K562 (cell line): ENCODE results near the gene TMA7B. TPM values are rescaled to one million over a fixed set of nuclear protein-coding genes. Genes with fewer than 3 reads are reported as not detected.

Source experiments
- ATAC-seq: fragments of 200-7000 bp; cut with Tn5 transposase; 3 replicates; pipeline ENCODE4 v1.9.1; 2020; ENCODE audit warnings: moderate library complexity
- BruUV-seq: library from RNA; stranded (reverse); fragments of 400-500 nt; replicated peaks from 2 replicates; lab custom pipeline; 2021; lab: Mats Ljungman, UMichigan
- CTCF ChIA-PET: fragments of 300-600 bp; formaldehyde crosslinking; extraction: SDS; loops from one replicate; lab custom pipeline; 2021; ENCODE audit warnings: low intra/inter-chr PET ratio; lab: Yijun Ruan, JAX
- POLR2A ChIA-PET: fragments of 300-600, 350-650 bp; sonication (Branson Sonifier 250); formaldehyde crosslinking; extraction: SDS; loops from one replicate; lab custom pipeline; 2021; ENCODE audit warnings: antibody characterized with exemption, inconsistent platforms; lab: Yijun Ruan, JAX
- DNase-seq, 4 experiments: peaks; one replicate each; pipeline versions ENCODE4 v3.0.0 to v3.0.0-alpha.2; 2011 to 2018; ENCODE audit warnings: low spot score in 3 of 4, mixed read lengths in 3 of 4; ENCODE audit errors: extremely low read depth in 1 of 4
- FAIRE-seq: peaks from 2 replicates; lab custom pipeline; 2011; peaks lifted over from hg19 to GRCh38; lab: Jason Lieb, UNC
- H2AFZ ChIP-seq: 2 replicates; pipeline ENCODE4 v1.6.0; 2011; ENCODE audit warnings: low read depth, low read length, control low read depth, inconsistent platforms
- H3K27ac ChIP-seq: fragments of 200-600 bp; 3 replicates; pipeline ENCODE4 v1.8.0; 2011; ENCODE audit warnings: low read depth, mild to moderate bottlenecking, control low read depth, inconsistent platforms, low read length, moderate library complexity, mixed read lengths; ENCODE audit errors: extremely low read depth
- H3K27me3 ChIP-seq, 2 experiments: fragments of 300-600 bp in 1 of 2; 2 replicates in 1 of 2; 3 replicates in 1 of 2; pipeline versions ENCODE4 v1.6.0 to v1.8.0; 2011; ENCODE audit warnings: inconsistent platforms in 2 of 2, low read length in 2 of 2, mild to moderate bottlenecking in 1 of 2, mixed read lengths in 1 of 2, moderate library complexity in 1 of 2; ENCODE audit not compliant: control insufficient read depth in 2 of 2, insufficient read depth in 2 of 2
- H3K36me3 ChIP-seq: fragments of 300-600 bp; 3 replicates; pipeline ENCODE4 v1.8.0; 2011; ENCODE audit warnings: mild to moderate bottlenecking, low read length, inconsistent platforms; ENCODE audit not compliant: control insufficient read depth, insufficient read depth
- H3K4me1 ChIP-seq, 2 experiments: fragments of 200-600 bp in 1 of 2; replicated peaks in 1 of 2; 2 replicates in 1 of 2; 3 replicates in 1 of 2; pipeline versions ENCODE4 v1.5.1 to v1.8.0; 2011; ENCODE audit warnings: inconsistent platforms in 2 of 2, low read length in 2 of 2, mild to moderate bottlenecking in 1 of 2, mixed read lengths in 1 of 2, moderate library complexity in 1 of 2; ENCODE audit not compliant: control insufficient read depth in 2 of 2, insufficient read depth in 2 of 2
- H3K4me2 ChIP-seq: 2 replicates; pipeline ENCODE4 v1.6.1; 2011; ENCODE audit warnings: low read length, control low read depth, inconsistent platforms, mixed read lengths; ENCODE audit not compliant: insufficient read depth
- H3K4me3 ChIP-seq: fragments of 200-600 bp; sonication (generic), shearing (Covaris generic); 2 replicates; pipeline ENCODE4 v1.5.1; 2016; ENCODE audit warnings: control low read depth, inconsistent platforms
- H3K79me2 ChIP-seq: fragments of 200-600 bp; 3 replicates; pipeline ENCODE4 v1.8.0; 2011; ENCODE audit warnings: low read length, inconsistent platforms; ENCODE audit not compliant: control insufficient read depth, insufficient read depth
- H3K9ac ChIP-seq, 2 experiments: 2 replicates each; pipeline versions ENCODE4 v1.6.0 to v1.6.1; 2011; ENCODE audit warnings: low read depth in 2 of 2, low read length in 2 of 2, control low read depth in 1 of 2, inconsistent platforms in 1 of 2, mild to moderate bottlenecking in 1 of 2, mixed read lengths in 1 of 2; ENCODE audit not compliant: insufficient read depth in 1 of 2
- H3K9me1 ChIP-seq: one replicate; pipeline ENCODE4 v1.6.0; 2011; ENCODE audit warnings: inconsistent platforms, mild to moderate bottlenecking, low read length, moderate library complexity; ENCODE audit not compliant: control insufficient read depth, insufficient read depth
- H3K9me3 ChIP-seq: replicated peaks from 2 replicates; pipeline ENCODE4 v1.5.1; 2011; ENCODE audit warnings: low read depth, low read length, inconsistent platforms; ENCODE audit not compliant: control insufficient read depth, insufficient read depth
- H4K20me1 ChIP-seq: replicated peaks from 2 replicates; pipeline ENCODE4 v1.6.1; 2011; ENCODE audit warnings: low read length, inconsistent platforms, mixed read lengths; ENCODE audit not compliant: control insufficient read depth, insufficient read depth
- FOXK2 ChIP-seq, 2 experiments: fragments of 450-650 bp; IDR thresholded peaks in 1 of 2; conservative IDR thresholded peaks in 1 of 2; 2 replicates each; pipeline ENCODE4 v1.6.1; 2016; ENCODE audit warnings: low read depth in 2 of 2, mild to moderate bottlenecking in 1 of 2
- KLF1 ChIP-seq: fragments of 450-650 bp; IDR thresholded peaks from 2 replicates; pipeline ENCODE4 v1.6.1; 2016; ENCODE audit warnings: missing genetic modification characterization, missing compliant biosample characterization
- MEIS2 ChIP-seq: fragments of 450-650 bp; IDR thresholded peaks from 2 replicates; pipeline ENCODE4 v1.6.1; 2014; ENCODE audit warnings: mild to moderate bottlenecking; ENCODE audit not compliant: partially characterized antibody
- TCF7L2 ChIP-seq: fragments of 150-350 bp; IDR thresholded peaks from 2 replicates; pipeline ENCODE4 v1.6.1; 2016; ENCODE audit warnings: low read depth, mild to moderate bottlenecking, low read length, moderate library complexity
- ZNF12 ChIP-seq: sonication (generic); formaldehyde crosslinking; IDR thresholded peaks from 2 replicates; pipeline ENCODE4 v1.4.0; 2020; ENCODE audit warnings: mild to moderate bottlenecking, missing genetic modification reagents
- ZNF586 ChIP-seq: fragments of 450-650 bp; formaldehyde crosslinking; conservative IDR thresholded peaks from 2 replicates; pipeline ENCODE4 v1.4.0; 2020; ENCODE audit warnings: mild to moderate bottlenecking, moderate library complexity
- WGBS: fragments of 100-300 bp; shearing (Covaris generic); methylation state at CpG from one replicate; pipeline ENCODE4 v1.1.6; 2016; ENCODE audit warnings: low coverage, mixed read lengths; ENCODE audit not compliant: insufficient coverage; ENCODE audit errors: missing lambda C conversion rate; 5-methylcytosine and 5-hydroxymethylcytosine counted together
- in situ Hi-C: fragments of 300-500 bp; cut with MboI; formaldehyde crosslinking; loops from 4 replicates; pipeline ENCODE4 v1.15.0; 2018; ENCODE audit warnings: inconsistent platforms, mixed read lengths
- intact Hi-C: fragments of 100-400 bp; cut with micrococcal nuclease; formaldehyde crosslinking; loops from 2 replicates; pipeline ENCODE4 v1.14.2; 2022
- polyA plus RNA-seq, 8 experiments: library from polyadenylated mRNA; depleted of rRNA in 4 of 8; stranded (reverse) in 5 of 8; unstranded in 3 of 8; fragments of >200 nt; fragmentation: Nextera tagmentation in 2 of 8; fragmentation: Illumina TruSeq in 1 of 8; extraction: Ambion mirVana in 2 of 8; extraction: Trizol in 1 of 8; gene quantifications; 2 replicates each; pipeline versions ENCODE4 v1.2.1 to v1.2.3, GENCODE V29; 2011 to 2014; ENCODE audit warnings: inconsistent platforms in 1 of 8, missing spikeins in 1 of 8
- total RNA-seq, 7 experiments: library from RNA; depleted of rRNA in 6 of 7; stranded (reverse); fragments of >200 nt in 6 of 7; fragmentation: Illumina TruSeq in 2 of 7; extraction: Trizol in 2 of 7; gene quantifications; 2 replicates each; pipeline versions ENCODE4 v1.2.1 to v1.2.3, GENCODE V29; 2011 to 2021; ENCODE audit warnings: low replicate concordance in 1 of 7
- TF ChIP-seq, protein P1 (sequence below), 3 experiments: IDR thresholded peaks in 2 of 3; conservative IDR thresholded peaks in 1 of 3; 2 replicates each; pipeline ENCODE4 v1.5.1; 2011 to 2012; ENCODE audit warnings: low read length in 3 of 3, mild to moderate bottlenecking in 3 of 3, control low read depth in 2 of 3, improper control_type of control experiment in 1 of 3, inconsistent platforms in 1 of 3, low read depth in 1 of 3, mixed read lengths in 1 of 3, moderate library complexity in 1 of 3; ENCODE audit not compliant: insufficient read depth in 2 of 3
- TF ChIP-seq, protein P2 (sequence below): fragments of 450-650 bp; IDR thresholded peaks from 2 replicates; pipeline ENCODE4 v1.6.1; 2017; ENCODE audit warnings: antibody characterized with exemption, mild to moderate bottlenecking
- TF ChIP-seq, protein P3 (sequence below): sonication (generic); formaldehyde crosslinking; IDR thresholded peaks from 2 replicates; pipeline ENCODE4 v1.8.1; 2023; ENCODE audit warnings: mild to moderate bottlenecking, missing genetic modification reagents

Gene TMA7B
- total and polyA plus RNA-seq, 9 of the 15 experiments (the other 6 are each of a cell fraction or from before 2014, with no cell fraction given) = 5.6 to 14.2 (median 11.8) TPM

DNA sequence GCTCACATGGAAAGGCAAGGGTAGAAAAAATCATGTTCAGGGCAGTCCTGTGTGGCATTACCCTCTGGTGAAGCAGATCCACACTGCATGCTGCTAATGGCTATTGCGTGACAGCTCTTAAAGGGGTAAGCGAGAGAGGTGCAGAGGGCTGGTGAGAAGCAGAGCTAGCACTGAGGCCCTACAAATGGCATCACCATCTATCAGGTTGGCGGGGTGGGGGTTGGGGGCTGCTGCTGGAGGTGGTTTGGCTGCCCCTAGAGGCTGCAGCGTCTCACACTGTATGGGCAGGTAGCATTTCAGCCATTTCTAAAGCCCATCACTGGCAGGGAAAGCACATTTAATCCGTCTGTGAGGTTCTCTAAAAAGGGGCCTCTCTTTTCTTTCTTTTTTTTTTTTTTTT is 16.9 kb upstream of the TMA7B start:
- no peaks in the 10 kb centered on the region for H3K9me1 ChIP-seq
- H3K4me3 ChIP-seq = no peak overlapping the region
- H3K79me2 ChIP-seq = peaks cover 47% of the 10 kb centered on the region
- 0 out of 2 replicates have a peak overlapping the region, but pooled peaks have one; percentile 67 for H2AFZ ChIP-seq
- DNase-seq (peak in 2 of 4 experiments; percentile 26 to 28), FAIRE-seq (no peak), ATAC-seq (peak; percentile 30; the same call in 2 of the 3 replicates)
- H3K9ac ChIP-seq = peak overlapping the region in 1 of 2 experiments; percentile 23; a peak in 1 of 4 replicates
- peak overlapping the region; percentile 28; the same call in 2 of the 3 replicates for H3K27ac ChIP-seq
- ChIA-PET POLR2A (interaction anchor here (0.8 to 2.1 kb wide), 5 partner anchors 10 to 255 kb away, joined by 3 to 7 read pairs (median 5); no protein-coding TSS in a partner anchor), CTCF (no interaction called here)
- H3K36me3 ChIP-seq = no peaks in the 10 kb centered on the region; the same call in 2 of the 3 replicates
- in situ Hi-C loops (no loop called here), intact Hi-C loops (no loop called here)
- BruUV-seq = no TSS peak
- no peaks in the 10 kb centered on the region for H4K20me1 ChIP-seq
- no peaks in the 10 kb centered on the region for H3K9me3 ChIP-seq
- peaks cover 16 to 47% of the 10 kb centered on the region in 2 experiments for H3K4me1 ChIP-seq
- 74% methylated on average over 5 of the region's 5 CpGs for WGBS
- no peak overlapping the region for H3K4me2 ChIP-seq
- no peak for TF ChIP-seq ZNF586 (CRISPR knock-in tag)
- no peak for TF ChIP-seq MEIS2
- TF ChIP-seq, protein P1, sequence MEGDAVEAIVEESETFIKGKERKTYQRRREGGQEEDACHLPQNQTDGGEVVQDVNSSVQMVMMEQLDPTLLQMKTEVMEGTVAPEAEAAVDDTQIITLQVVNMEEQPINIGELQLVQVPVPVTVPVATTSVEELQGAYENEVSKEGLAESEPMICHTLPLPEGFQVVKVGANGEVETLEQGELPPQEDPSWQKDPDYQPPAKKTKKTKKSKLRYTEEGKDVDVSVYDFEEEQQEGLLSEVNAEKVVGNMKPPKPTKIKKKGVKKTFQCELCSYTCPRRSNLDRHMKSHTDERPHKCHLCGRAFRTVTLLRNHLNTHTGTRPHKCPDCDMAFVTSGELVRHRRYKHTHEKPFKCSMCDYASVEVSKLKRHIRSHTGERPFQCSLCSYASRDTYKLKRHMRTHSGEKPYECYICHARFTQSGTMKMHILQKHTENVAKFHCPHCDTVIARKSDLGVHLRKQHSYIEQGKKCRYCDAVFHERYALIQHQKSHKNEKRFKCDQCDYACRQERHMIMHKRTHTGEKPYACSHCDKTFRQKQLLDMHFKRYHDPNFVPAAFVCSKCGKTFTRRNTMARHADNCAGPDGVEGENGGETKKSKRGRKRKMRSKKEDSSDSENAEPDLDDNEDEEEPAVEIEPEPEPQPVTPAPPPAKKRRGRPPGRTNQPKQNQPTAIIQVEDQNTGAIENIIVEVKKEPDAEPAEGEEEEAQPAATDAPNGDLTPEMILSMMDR (IDR thresholded peaks at IDR 0.05 in 2 of 3, conservative IDR thresholded peaks at IDR 0.05 in 1 of 3; ENCODE audit: insufficient read depth in 2 of 3, low read depth in 1 of 3, low read length in 3 of 3) = peak; percentile 24 to 38 (median 36); a peak in 5 of 6 replicates
- TF ChIP-seq ZNF12 (CRISPR knock-in tag) = no peak
- TF ChIP-seq KLF1 (tag) = no peak
- TF ChIP-seq, protein P2, sequence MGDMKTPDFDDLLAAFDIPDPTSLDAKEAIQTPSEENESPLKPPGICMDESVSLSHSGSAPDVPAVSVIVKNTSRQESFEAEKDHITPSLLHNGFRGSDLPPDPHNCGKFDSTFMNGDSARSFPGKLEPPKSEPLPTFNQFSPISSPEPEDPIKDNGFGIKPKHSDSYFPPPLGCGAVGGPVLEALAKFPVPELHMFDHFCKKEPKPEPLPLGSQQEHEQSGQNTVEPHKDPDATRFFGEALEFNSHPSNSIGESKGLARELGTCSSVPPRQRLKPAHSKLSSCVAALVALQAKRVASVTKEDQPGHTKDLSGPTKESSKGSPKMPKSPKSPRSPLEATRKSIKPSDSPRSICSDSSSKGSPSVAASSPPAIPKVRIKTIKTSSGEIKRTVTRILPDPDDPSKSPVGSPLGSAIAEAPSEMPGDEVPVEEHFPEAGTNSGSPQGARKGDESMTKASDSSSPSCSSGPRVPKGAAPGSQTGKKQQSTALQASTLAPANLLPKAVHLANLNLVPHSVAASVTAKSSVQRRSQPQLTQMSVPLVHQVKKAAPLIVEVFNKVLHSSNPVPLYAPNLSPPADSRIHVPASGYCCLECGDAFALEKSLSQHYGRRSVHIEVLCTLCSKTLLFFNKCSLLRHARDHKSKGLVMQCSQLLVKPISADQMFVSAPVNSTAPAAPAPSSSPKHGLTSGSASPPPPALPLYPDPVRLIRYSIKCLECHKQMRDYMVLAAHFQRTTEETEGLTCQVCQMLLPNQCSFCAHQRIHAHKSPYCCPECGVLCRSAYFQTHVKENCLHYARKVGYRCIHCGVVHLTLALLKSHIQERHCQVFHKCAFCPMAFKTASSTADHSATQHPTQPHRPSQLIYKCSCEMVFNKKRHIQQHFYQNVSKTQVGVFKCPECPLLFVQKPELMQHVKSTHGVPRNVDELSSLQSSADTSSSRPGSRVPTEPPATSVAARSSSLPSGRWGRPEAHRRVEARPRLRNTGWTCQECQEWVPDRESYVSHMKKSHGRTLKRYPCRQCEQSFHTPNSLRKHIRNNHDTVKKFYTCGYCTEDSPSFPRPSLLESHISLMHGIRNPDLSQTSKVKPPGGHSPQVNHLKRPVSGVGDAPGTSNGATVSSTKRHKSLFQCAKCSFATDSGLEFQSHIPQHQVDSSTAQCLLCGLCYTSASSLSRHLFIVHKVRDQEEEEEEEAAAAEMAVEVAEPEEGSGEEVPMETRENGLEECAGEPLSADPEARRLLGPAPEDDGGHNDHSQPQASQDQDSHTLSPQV = 0 out of 2 replicates have a peak, but pooled peaks have one; percentile 42
- no peak for TF ChIP-seq TCF7L2
- no peak for TF ChIP-seq FOXK2 (conservative IDR thresholded peaks at IDR 0.05 in 1 of 2, IDR thresholded peaks at IDR 0.05 in 1 of 2; ENCODE audit: low read depth in 2 of 2)
- TF ChIP-seq, protein P3, sequence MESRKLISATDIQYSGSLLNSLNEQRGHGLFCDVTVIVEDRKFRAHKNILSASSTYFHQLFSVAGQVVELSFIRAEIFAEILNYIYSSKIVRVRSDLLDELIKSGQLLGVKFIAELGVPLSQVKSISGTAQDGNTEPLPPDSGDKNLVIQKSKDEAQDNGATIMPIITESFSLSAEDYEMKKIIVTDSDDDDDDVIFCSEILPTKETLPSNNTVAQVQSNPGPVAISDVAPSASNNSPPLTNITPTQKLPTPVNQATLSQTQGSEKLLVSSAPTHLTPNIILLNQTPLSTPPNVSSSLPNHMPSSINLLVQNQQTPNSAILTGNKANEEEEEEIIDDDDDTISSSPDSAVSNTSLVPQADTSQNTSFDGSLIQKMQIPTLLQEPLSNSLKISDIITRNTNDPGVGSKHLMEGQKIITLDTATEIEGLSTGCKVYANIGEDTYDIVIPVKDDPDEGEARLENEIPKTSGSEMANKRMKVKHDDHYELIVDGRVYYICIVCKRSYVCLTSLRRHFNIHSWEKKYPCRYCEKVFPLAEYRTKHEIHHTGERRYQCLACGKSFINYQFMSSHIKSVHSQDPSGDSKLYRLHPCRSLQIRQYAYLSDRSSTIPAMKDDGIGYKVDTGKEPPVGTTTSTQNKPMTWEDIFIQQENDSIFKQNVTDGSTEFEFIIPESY (CRISPR knock-in tag) = peak; percentile 52; the same call in 1 of the 2 replicates
- H3K27me3 ChIP-seq = no peaks in the 10 kb centered on the region
